ENCODE measurements around the gene DENND1A.

Gene DENND1A

GRCh38 chr9:123550797-123551196, 379.1 kb downstream of the DENND1A start:
- no peak for DNase-seq

GRCh38 chr9:123550012-123550411, 379.9 kb downstream of the DENND1A start:
- no peak for DNase-seq

GRCh38 chr9:123548741-123549545, 381.0 kb downstream of the DENND1A start:
- no peak for DNase-seq

GRCh38 chr9:123544007-123544827, 385.7 kb downstream of the DENND1A start:
- DNase-seq = no peak

- DNase-seq = no peak
Measured at GRCh38 chr9:123543492-123543891, 386.4 kb downstream of the DENND1A start.

- no peak for DNase-seq
Measured at GRCh38 chr9:123542435-123543225, 387.3 kb downstream of the DENND1A start.

GRCh38 chr9:123541411-123541810, 388.5 kb downstream of the DENND1A start:
- DNase-seq = no peak

GRCh38 chr9:123540457-123540856, 389.5 kb downstream of the DENND1A start:
- DNase-seq = no peak

- DNase-seq = no peak
Measured at GRCh38 chr9:123537809-123538208, 392.1 kb downstream of the DENND1A start.

- no peak for DNase-seq
Measured at GRCh38 chr9:123536455-123536868, 393.5 kb downstream of the DENND1A start.

GRCh38 chr9:123534336-123534735, 395.6 kb downstream of the DENND1A start:
- no peak for DNase-seq

- no peak for DNase-seq
Measured at GRCh38 chr9:123530244-123530643, 399.7 kb downstream of the DENND1A start.

GRCh38 chr9:123528501-123528900, 401.4 kb downstream of the DENND1A start:
- no peak for DNase-seq

- no peak for DNase-seq
Measured at GRCh38 chr9:123527981-123528380, 401.9 kb downstream of the DENND1A start.

- no peak for DNase-seq
Measured at GRCh38 chr9:123525957-123526356, 404.0 kb downstream of the DENND1A start.

GRCh38 chr9:123525424-123525823, 404.5 kb downstream of the DENND1A start:
- no peak for DNase-seq

GRCh38 chr9:123524866-123525265, 405.1 kb downstream of the DENND1A start:
- no peak for DNase-seq

GRCh38 chr9:123523845-123524244, 406.1 kb downstream of the DENND1A start:
- DNase-seq = no peak

GRCh38 chr9:123523001-123523400, 406.9 kb downstream of the DENND1A start:
- no peak for DNase-seq

- no peak for DNase-seq
Measured at GRCh38 chr9:123522251-123522650, 407.7 kb downstream of the DENND1A start.

GRCh38 chr9:123518338-123518737, 411.6 kb downstream of the DENND1A start:
- no peak for DNase-seq

- DNase-seq = no peak
Measured at GRCh38 chr9:123517512-123517911, 412.4 kb downstream of the DENND1A start.

GRCh38 chr9:123514766-123515165, 415.2 kb downstream of the DENND1A start:
- no peak for DNase-seq
